Esophagus squamous epithelium (tissue), 4 donors: ENCODE measurements around the gene C1QTNF8.

Experiments used
- CTCF ChIP-seq, 6 experiments: fragments of 450-650 bp in 4 of 6; fragments of 200-600 bp in 2 of 6; sonication (generic) in 2 of 6; IDR thresholded peaks; one replicate each; pipeline ENCODE4 v1.5.1; 2016 to 2019; ENCODE audit warnings: antibody characterized with exemption in 6 of 6, mild to moderate bottlenecking in 4 of 6, moderate library complexity in 4 of 6
- POLR2A ChIP-seq, 4 donors: fragments of 450-650 bp; IDR thresholded peaks; one replicate each; pipeline ENCODE4 v1.6.1; 2017; ENCODE audit warnings: antibody characterized with exemption in 4 of 4, mild to moderate bottlenecking in 4 of 4, moderate library complexity in 3 of 4

GRCh38 chr16:1141191-1141590, 45.1 kb upstream of the C1QTNF8 start:
- TF ChIP-seq CTCF (IDR thresholded peaks at IDR 0.05) (no peak), POLR2A (IDR thresholded peaks at IDR 0.05) (no peak)
